SK-N-SH (cell line): ENCODE results near the gene NOL7.

Source experiments
- CTCF ChIP-seq: fragments of 200-600 bp; sonication (generic); IDR thresholded peaks from 2 replicates; pipeline ENCODE4 v1.6.1; 2017; ENCODE audit warnings: antibody characterized with exemption, mild to moderate bottlenecking, moderate library complexity
- GATA2 ChIP-seq: sonication (generic); formaldehyde crosslinking; IDR thresholded peaks from 2 replicates; pipeline ENCODE4 v1.5.0; 2020; ENCODE audit warnings: mild to moderate bottlenecking, missing genetic modification reagents
- MAX ChIP-seq: IDR thresholded peaks from 2 replicates; pipeline ENCODE4 v1.4.0; 2012; ENCODE audit warnings: low read depth
- NFIC ChIP-seq: IDR thresholded peaks from 2 replicates; pipeline ENCODE4 v1.4.0; 2012; ENCODE audit warnings: borderline replicate concordance
- PBX3 ChIP-seq: IDR thresholded peaks from 2 replicates; pipeline ENCODE4; 2012
- RCOR1 ChIP-seq: fragments of 150-350 bp; IDR thresholded peaks from 2 replicates; pipeline ENCODE4 v1.6.1; 2017; ENCODE audit warnings: antibody characterized with exemption, low read length
- USF2 ChIP-seq: fragments of 150-350 bp; IDR thresholded peaks from 2 replicates; pipeline ENCODE4 v1.6.1; 2017; ENCODE audit warnings: antibody characterized with exemption, low read length, low read depth, borderline replicate concordance

GRCh38 chr6:13597073-13597472 is 18.1 kb upstream of the NOL7 start:
- TF ChIP-seq CTCF = no peak
- TF ChIP-seq PBX3 = no peak
- TF ChIP-seq GATA2 (CRISPR knock-in tag) = no peak
- TF ChIP-seq MAX = no peak
- TF ChIP-seq RCOR1 = no peak
- no peak for TF ChIP-seq USF2
- TF ChIP-seq NFIC = no peak
